Liver (tissue), 9 donors: Measurements from ENCODE around the gene MAP3K5. TPM values are rescaled to one million over a fixed set of nuclear protein-coding genes. Genes with fewer than 3 reads are reported as not detected.

Experiments used
- DNase-seq: peaks from one replicate; pipeline ENCODE4 v3.0.0-alpha.2; 2017; ENCODE audit warnings: low spot score
- H3K27ac ChIP-seq, 2 donors: one replicate each; pipeline ENCODE4 v1.7.0; 2013; ENCODE audit warnings: inconsistent platforms in 2 of 2, low read length in 2 of 2, control low read depth in 1 of 2, low read depth in 1 of 2, mild to moderate bottlenecking in 1 of 2
- H3K27me3 ChIP-seq, 4 donors: one replicate each; pipeline versions ENCODE4 v1.6.1 to v1.7.0; 2013; ENCODE audit warnings: low read length in 3 of 4, inconsistent platforms in 1 of 4, mild to moderate bottlenecking in 1 of 4, moderate library complexity in 1 of 4; ENCODE audit not compliant: control insufficient read depth in 4 of 4, insufficient read depth in 4 of 4
- H3K36me3 ChIP-seq, 4 donors: one replicate each; pipeline versions ENCODE4 v1.6.1 to v1.7.0; 2013; ENCODE audit warnings: low read length in 3 of 4, mild to moderate bottlenecking in 3 of 4, low read depth in 1 of 4, moderate library complexity in 1 of 4; ENCODE audit not compliant: control insufficient read depth in 4 of 4, insufficient read depth in 3 of 4
- H3K4me1 ChIP-seq, 4 donors: one replicate each; pipeline versions ENCODE4 v1.6.1 to v1.7.0; 2013; ENCODE audit warnings: low read length in 3 of 4, mild to moderate bottlenecking in 3 of 4, moderate library complexity in 1 of 4; ENCODE audit not compliant: control insufficient read depth in 4 of 4, insufficient read depth in 4 of 4
- H3K4me3 ChIP-seq, 3 donors: one replicate each; pipeline versions ENCODE4 v1.6.1 to v1.7.0; 2013; ENCODE audit warnings: low read length in 3 of 3, control low read depth in 1 of 3, low read depth in 1 of 3, mild to moderate bottlenecking in 1 of 3
- H3K9ac ChIP-seq, 2 donors: one replicate each; pipeline ENCODE4 v1.7.0; 2013; ENCODE audit warnings: low read length in 2 of 2, mild to moderate bottlenecking in 2 of 2, moderate library complexity in 2 of 2, control low read depth in 1 of 2, low read depth in 1 of 2
- H3K9me3 ChIP-seq, 4 donors: one replicate each; pipeline versions ENCODE4 v1.6.1 to v1.7.0; 2013; ENCODE audit warnings: low read length in 3 of 4; ENCODE audit not compliant: control insufficient read depth in 4 of 4
- EGR1 ChIP-seq, 2 donors: IDR thresholded peaks; 2 replicates each; pipeline ENCODE4 v1.6.1; 2016 to 2018; ENCODE audit warnings: antibody characterized with exemption in 2 of 2, low read depth in 2 of 2
- FOXA1 ChIP-seq: IDR thresholded peaks from 2 replicates; pipeline ENCODE4 v1.6.1; 2016; ENCODE audit warnings: antibody characterized with exemption
- GABPA ChIP-seq, 2 donors: IDR thresholded peaks in 1 of 2; conservative IDR thresholded peaks in 1 of 2; 2 replicates each; pipeline ENCODE4 v1.6.1; 2016; ENCODE audit warnings: antibody characterized with exemption in 2 of 2, mild to moderate bottlenecking in 1 of 2, moderate library complexity in 1 of 2
- HNF4A ChIP-seq, 2 donors: conservative IDR thresholded peaks; 2 replicates each; pipeline ENCODE4 v1.6.1; 2016; ENCODE audit warnings: antibody characterized with exemption in 2 of 2, mild to moderate bottlenecking in 2 of 2
- HNF4G ChIP-seq: IDR thresholded peaks from 2 replicates; pipeline ENCODE4 v1.6.1; 2016; ENCODE audit warnings: antibody characterized with exemption
- JUND ChIP-seq, 2 donors: IDR thresholded peaks; 2 replicates each; pipeline ENCODE4 v1.6.1; 2016; ENCODE audit warnings: antibody characterized with exemption in 2 of 2
- NR2F2 ChIP-seq: IDR thresholded peaks from 2 replicates; pipeline ENCODE4 v1.6.1; 2016; ENCODE audit warnings: antibody characterized with exemption
- RAD21 ChIP-seq, 2 donors: IDR thresholded peaks; 2 replicates each; pipeline ENCODE4 v1.6.1; 2016; ENCODE audit warnings: antibody characterized with exemption in 2 of 2, mild to moderate bottlenecking in 2 of 2
- RXRA ChIP-seq, 2 donors: IDR thresholded peaks; 2 replicates each; pipeline ENCODE4 v1.6.1; 2017 to 2018; ENCODE audit warnings: antibody characterized with exemption in 2 of 2, mild to moderate bottlenecking in 1 of 2
- SP1 ChIP-seq: IDR thresholded peaks from 2 replicates; pipeline ENCODE4 v1.6.1; 2018; ENCODE audit warnings: antibody characterized with exemption, mild to moderate bottlenecking
- TAF1 ChIP-seq: conservative IDR thresholded peaks from 2 replicates; pipeline ENCODE4 v1.6.1; 2016; ENCODE audit warnings: antibody characterized with exemption, mild to moderate bottlenecking
- YY1 ChIP-seq: IDR thresholded peaks from 2 replicates; pipeline ENCODE4 v1.6.1; 2016; ENCODE audit warnings: antibody characterized with exemption, mild to moderate bottlenecking
- WGBS: extraction: QIAGEN DNeasy Blood & Tissue Kit; methylation state at CpG from one replicate; pipeline ENCODE4 v1.1.7; 2013; 5-methylcytosine and 5-hydroxymethylcytosine counted together
- polyA plus RNA-seq, 2 donors: library from polyadenylated mRNA; stranded (reverse) in 1 of 2; unstranded in 1 of 2; fragments of 200-250 nt in 1 of 2; fragments of >200 nt in 1 of 2; fragmentation: Nextera tagmentation in 1 of 2; extraction: Ambion mirVana in 1 of 2; gene quantifications; one replicate each; pipeline versions ENCODE4 v1.2.1 to v1.2.3, GENCODE V29; 2013 to 2015
- total RNA-seq, 2 donors: library from RNA; depleted of rRNA; stranded (reverse); fragments of >200 nt; gene quantifications; one replicate each; pipeline ENCODE4 v1.2.3, GENCODE V29; 2014
- TF ChIP-seq, protein P1 (sequence below): IDR thresholded peaks from 2 replicates; pipeline ENCODE4 v1.6.1; 2016; ENCODE audit warnings: antibody characterized with exemption
- TF ChIP-seq, protein P2 (sequence below): IDR thresholded peaks from 2 replicates; pipeline ENCODE4 v1.6.1; 2016; ENCODE audit warnings: antibody characterized with exemption
- TF ChIP-seq, protein P3 (sequence below): IDR thresholded peaks from 2 replicates; pipeline ENCODE4 v1.6.1; 2016; ENCODE audit warnings: antibody characterized with exemption
- TF ChIP-seq, protein P4 (sequence below): fragments of 150-350 bp; IDR thresholded peaks from 2 replicates; pipeline ENCODE4 v1.5.1; 2017; ENCODE audit warnings: improper control_type of control experiment, low read depth, low read length; ENCODE audit not compliant: missing input control
- donor health status: healthy.
- donor health status: healthy.
- donor health status: healthy.
- donor health status: healthy.
- donor health status: healthy.

The MAP3K5 gene
- total and polyA plus RNA-seq, 4 donors: 2.9 to 18.0 (median 5.5) TPM

DNA sequence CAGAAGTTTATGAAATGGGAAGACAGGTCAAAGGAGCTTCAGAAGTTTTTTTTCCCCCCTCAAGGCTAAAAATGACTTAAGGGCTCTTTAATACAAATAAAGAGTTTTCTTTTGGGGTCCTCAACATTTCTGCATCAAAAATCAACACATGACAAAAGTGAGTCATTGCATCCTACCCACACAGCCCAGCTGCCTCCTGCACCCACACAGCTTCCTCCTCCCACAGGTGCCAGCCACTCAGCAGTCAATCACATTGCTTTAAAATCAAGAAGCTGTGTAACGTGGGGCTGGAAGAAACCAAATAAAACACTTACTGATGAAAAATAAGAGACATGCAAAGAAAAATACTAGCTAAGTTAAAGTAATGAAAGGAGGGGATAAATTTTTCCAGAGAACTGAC lies 68.5 kb downstream of the MAP3K5 start:
- no peak for DNase-seq
- Histone ChIP-seq H3K27ac (no peak overlapping the region), H3K9me3 (no peaks in the 10 kb centered on the region), H3K4me1 (peaks cover 3 to 6% (median 4%) of the 10 kb centered on the region in 4 donors), H3K36me3 (no peaks in the 10 kb centered on the region), H3K4me3 (no peak overlapping the region), H3K27me3 (no peaks in the 10 kb centered on the region), H3K9ac (no peak overlapping the region)
- TF ChIP-seq, protein P1, sequence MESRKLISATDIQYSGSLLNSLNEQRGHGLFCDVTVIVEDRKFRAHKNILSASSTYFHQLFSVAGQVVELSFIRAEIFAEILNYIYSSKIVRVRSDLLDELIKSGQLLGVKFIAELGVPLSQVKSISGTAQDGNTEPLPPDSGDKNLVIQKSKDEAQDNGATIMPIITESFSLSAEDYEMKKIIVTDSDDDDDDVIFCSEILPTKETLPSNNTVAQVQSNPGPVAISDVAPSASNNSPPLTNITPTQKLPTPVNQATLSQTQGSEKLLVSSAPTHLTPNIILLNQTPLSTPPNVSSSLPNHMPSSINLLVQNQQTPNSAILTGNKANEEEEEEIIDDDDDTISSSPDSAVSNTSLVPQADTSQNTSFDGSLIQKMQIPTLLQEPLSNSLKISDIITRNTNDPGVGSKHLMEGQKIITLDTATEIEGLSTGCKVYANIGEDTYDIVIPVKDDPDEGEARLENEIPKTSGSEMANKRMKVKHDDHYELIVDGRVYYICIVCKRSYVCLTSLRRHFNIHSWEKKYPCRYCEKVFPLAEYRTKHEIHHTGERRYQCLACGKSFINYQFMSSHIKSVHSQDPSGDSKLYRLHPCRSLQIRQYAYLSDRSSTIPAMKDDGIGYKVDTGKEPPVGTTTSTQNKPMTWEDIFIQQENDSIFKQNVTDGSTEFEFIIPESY: no peak
- TF ChIP-seq, protein P2, sequence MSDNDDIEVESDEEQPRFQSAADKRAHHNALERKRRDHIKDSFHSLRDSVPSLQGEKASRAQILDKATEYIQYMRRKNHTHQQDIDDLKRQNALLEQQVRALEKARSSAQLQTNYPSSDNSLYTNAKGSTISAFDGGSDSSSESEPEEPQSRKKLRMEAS: no peak
- no peak for TF ChIP-seq RXRA (IDR thresholded peaks at IDR 0.05)
- WGBS: 62% methylated on average over 1 of the region's 1 CpG

DNA sequence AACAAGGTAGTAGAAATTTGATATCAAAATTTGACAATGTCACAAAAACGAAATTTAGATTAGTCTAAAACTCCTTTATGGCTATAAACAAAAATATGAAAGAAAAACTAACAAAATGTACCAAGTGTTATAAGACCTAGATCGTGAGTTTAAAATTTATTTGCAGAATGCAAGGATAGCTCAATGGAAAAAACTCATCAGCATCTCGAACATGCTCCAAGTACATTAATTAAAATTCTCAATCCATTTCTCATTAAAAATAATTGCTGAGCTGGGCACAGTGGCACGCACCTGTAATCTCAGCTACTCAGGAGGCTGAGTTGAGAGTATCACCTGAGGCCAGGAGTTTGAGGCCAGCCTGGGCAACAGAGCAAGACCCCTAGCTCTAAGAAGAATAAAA lies 70.8 kb downstream of the MAP3K5 start:
- 97% methylated on average over 4 of the region's 4 CpGs for WGBS

DNA sequence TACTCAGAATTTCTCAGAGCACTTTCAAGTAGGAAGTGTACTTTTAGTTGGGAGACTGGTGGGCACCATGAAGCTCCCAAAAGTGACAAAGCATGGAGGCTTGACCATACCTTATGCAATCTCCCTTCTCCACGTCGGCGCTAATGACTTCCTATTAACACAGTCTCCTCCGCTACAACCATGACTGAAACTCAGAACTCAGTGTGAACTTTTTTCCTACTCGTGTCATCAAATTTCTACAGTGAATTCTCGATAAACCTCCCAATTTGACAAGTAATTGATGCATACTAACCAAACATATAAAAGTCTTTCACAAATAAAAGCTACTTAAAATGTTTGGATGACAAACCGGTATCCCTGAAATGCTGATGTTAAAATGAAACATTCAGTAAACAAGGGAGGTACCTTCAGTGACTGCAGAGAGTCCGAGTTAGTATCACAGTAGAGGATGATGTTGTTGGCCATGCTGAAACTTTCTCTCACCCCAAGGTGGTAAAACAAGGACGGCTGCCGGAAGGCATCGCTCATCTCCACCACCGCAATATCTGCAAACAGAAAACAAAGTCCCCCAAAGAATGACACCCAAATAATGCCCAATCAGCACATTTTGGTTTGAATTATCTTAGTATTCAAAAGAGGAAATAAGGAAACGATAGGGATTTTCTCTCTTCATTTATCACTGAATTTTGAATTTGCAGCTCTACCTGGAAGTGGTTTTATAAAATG lies 72.1 kb downstream of the MAP3K5 start:
- Histone ChIP-seq H3K9ac (no peak overlapping the region), H3K4me1 (peaks cover 0 to 1% (median 0%) of the 10 kb centered on the region in 4 donors), H3K27ac (no peak overlapping the region), H3K9me3 (no peaks in the 10 kb centered on the region), H3K36me3 (no peaks in the 10 kb centered on the region), H3K27me3 (no peaks in the 10 kb centered on the region), H3K4me3 (no peak overlapping the region)
- WGBS: 89% methylated on average over 13 of the region's 13 CpGs
- TF ChIP-seq FOXA1 (no peak), JUND (IDR thresholded peaks at IDR 0.05) (no peak), EGR1 (IDR thresholded peaks at IDR 0.05; ENCODE audit: low read depth in 2 of 2) (no peak), SP1 (no peak), TAF1 (no peak), NR2F2 (no peak), RAD21 (IDR thresholded peaks at IDR 0.05) (no peak), HNF4A (conservative IDR thresholded peaks at IDR 0.05) (no peak), HNF4G (no peak), YY1 (no peak), RXRA (IDR thresholded peaks at IDR 0.05) (no peak), GABPA (IDR thresholded peaks at IDR 0.05 in 1 of 2, conservative IDR thresholded peaks at IDR 0.05 in 1 of 2) (no peak)
- TF ChIP-seq, protein P2: no peak
- TF ChIP-seq, protein P3, sequence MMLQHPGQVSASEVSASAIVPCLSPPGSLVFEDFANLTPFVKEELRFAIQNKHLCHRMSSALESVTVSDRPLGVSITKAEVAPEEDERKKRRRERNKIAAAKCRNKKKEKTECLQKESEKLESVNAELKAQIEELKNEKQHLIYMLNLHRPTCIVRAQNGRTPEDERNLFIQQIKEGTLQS: no peak
- TF ChIP-seq, protein P4, sequence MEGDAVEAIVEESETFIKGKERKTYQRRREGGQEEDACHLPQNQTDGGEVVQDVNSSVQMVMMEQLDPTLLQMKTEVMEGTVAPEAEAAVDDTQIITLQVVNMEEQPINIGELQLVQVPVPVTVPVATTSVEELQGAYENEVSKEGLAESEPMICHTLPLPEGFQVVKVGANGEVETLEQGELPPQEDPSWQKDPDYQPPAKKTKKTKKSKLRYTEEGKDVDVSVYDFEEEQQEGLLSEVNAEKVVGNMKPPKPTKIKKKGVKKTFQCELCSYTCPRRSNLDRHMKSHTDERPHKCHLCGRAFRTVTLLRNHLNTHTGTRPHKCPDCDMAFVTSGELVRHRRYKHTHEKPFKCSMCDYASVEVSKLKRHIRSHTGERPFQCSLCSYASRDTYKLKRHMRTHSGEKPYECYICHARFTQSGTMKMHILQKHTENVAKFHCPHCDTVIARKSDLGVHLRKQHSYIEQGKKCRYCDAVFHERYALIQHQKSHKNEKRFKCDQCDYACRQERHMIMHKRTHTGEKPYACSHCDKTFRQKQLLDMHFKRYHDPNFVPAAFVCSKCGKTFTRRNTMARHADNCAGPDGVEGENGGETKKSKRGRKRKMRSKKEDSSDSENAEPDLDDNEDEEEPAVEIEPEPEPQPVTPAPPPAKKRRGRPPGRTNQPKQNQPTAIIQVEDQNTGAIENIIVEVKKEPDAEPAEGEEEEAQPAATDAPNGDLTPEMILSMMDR: no peak
- TF ChIP-seq, protein P1: no peak
- no peak for DNase-seq

More for the DNA sequence above, 70.8 kb downstream of the MAP3K5 start:
- Histone ChIP-seq H3K27me3 (no peaks in the 10 kb centered on the region), H3K27ac (no peak overlapping the region), H3K4me1 (peaks cover 0 to 6% (median under 1%) of the 10 kb centered on the region in 4 donors), H3K9me3 (no peaks in the 10 kb centered on the region), H3K9ac (no peak overlapping the region), H3K4me3 (no peak overlapping the region), H3K36me3 (no peaks in the 10 kb centered on the region)
- TF ChIP-seq, protein P2: no peak
- TF ChIP-seq TAF1 (no peak), YY1 (no peak), NR2F2 (no peak)
- DNase-seq: no peak
